Measurements from ENCODE around the gene MRPS25.

DNA sequence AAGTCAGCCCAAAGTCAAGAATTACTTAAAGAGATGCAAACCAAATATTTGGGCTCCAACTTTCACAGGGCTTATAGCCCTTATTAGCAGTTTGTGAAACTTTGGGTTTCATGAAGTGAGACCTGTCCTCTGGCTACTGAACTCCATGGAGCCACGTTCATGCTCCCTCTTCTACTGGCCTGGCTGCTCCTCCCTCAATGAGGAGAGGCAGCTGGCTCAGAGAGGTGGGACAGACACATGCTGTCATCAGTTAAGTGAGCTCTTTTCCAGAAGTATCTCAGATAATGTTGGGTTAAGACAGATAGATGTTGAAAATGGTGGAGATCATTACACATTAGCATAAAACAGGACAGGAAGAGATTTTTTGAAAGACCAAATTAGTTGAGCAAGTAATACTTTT is 19.4 kb downstream of the MRPS25 start:
- no peak for TF ChIP-seq EP300 (IDR thresholded peaks at IDR 0.05; ENCODE audit: borderline replicate concordance)
- TF ChIP-seq RAD21 (IDR thresholded peaks at IDR 0.05; ENCODE audit: low read depth): no peak
- no peak for TF ChIP-seq TEAD4 (IDR thresholded peaks at IDR 0.05)
- no peak for TF ChIP-seq REST (IDR thresholded peaks at IDR 0.05; ENCODE audit: low read depth)
- no peak for TF ChIP-seq MAX (IDR thresholded peaks at IDR 0.05)
